ENCODE measurements around the gene NKAIN4. TPM values are rescaled to one million over a fixed set of nuclear protein-coding genes. Genes with fewer than 3 reads are reported as not detected.

Gene NKAIN4
- total RNA-seq, 2 experiments from 2014 or later: not detected

DNA sequence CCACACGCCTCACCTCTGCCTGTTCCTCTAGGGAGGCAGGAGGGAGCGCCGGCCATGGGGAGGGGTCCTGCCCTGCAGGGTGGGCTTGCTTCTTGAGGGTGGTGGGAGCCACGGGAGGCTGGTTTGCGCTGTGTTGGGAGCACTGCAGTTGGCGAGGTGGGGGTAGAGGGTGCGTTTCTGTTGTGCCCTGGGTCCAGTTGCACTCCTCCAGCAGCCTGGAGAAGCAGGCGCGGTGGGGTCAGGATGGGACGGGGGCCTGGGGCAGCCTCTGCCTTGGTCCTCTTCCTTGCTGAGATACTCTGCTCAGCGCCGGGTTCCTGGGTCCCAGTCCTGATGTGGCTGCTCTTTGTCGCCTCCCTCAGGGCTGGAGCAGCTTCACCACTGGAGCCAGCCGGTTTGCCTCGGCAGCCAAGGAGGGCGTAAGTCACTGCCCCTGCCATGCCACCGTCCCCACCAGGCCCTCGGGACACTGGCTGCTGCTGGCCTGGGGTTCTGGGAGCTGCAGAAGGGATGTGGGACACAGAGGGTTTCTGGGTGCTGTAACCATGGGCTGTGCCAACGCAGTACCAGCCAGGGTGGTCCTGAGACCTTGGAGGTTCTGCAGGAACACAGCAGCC lies 26.8 kb upstream of the NKAIN4 start:
- CTCF ChIA-PET: interaction anchor here (0.7 to 3.0 kb wide), 3 partner anchors 8 to 58 kb away, joined by 3 to 18 read pairs (median 12); partner anchors contain the start of gene COL20A1
- peaks cover 10% of the 10 kb centered on the region for H3K36me3 Mint-ChIP-seq (ENCODE audit: low read depth)
- ATAC-seq (no peak), DNase-seq (no peak)
- POLR2A ChIA-PET: interaction anchor here (1.7 kb wide), 1 partner anchor 8 kb away, joined by 4 read pairs; the partner anchor contains the start of gene ARFGAP1
- H3K9me3 Mint-ChIP-seq: no peaks in the 10 kb centered on the region
- H3K27ac Mint-ChIP-seq: no peak overlapping the region
- peaks cover 3% of the 10 kb centered on the region for H3K4me1 Mint-ChIP-seq (ENCODE audit: low read depth)
- no peak for TF ChIP-seq CTCF (IDR thresholded peaks at IDR 0.05)
- H3K27me3 Mint-ChIP-seq: no peaks in the 10 kb centered on the region
- no peak overlapping the region for H3K4me3 Mint-ChIP-seq
- intact Hi-C loops (cut with micrococcal nuclease): no loop called here

- no peak for DNase-seq
- Mint-ChIP-seq H3K36me3 (ENCODE audit: low read depth) (peaks cover 10% of the 10 kb centered on the region), H3K27me3 (no peaks in the 10 kb centered on the region), H3K4me1 (ENCODE audit: low read depth) (peaks cover 3% of the 10 kb centered on the region), H3K27ac (no peak overlapping the region), H3K4me3 (no peak overlapping the region), H3K9me3 (no peaks in the 10 kb centered on the region)
- ChIA-PET POLR2A (interaction anchor here (1.7 kb wide), 1 partner anchor 7 kb away, joined by 4 read pairs; the partner anchor contains the start of gene ARFGAP1), CTCF (interaction anchor here (2.8 to 3.0 kb wide), 2 partner anchors 11 to 57 kb away, joined by 12 to 18 read pairs; partner anchors contain the start of gene COL20A1)
- intact Hi-C loops (cut with micrococcal nuclease): no loop called here
- no peak for ATAC-seq
- TF ChIP-seq CTCF (IDR thresholded peaks at IDR 0.05): no peak
These were observed 26.1 kb upstream of the NKAIN4 start for GRCh38 chr20:63280371-63280770.

DNA sequence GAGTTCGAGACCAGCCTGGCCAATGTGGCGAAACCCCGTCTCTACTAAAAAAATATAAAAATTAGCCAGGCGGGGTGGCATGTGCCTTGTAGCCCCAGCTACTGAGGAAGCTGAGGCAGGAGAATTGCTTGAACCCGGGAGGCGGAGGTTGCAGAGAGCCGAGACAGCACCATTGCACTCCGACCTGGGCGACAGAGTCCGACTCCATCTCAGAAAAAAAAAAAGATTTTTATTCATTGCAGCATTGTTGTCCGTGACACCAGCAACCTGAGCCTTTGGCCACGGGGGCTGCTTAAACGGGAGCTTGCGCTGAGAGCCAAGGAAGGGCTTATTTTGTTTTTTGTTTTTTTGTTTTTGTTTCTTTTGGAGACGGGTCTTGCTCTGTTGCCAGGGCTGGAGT lies 25.7 kb upstream of the NKAIN4 start:
- ATAC-seq: no peak
- no peak overlapping the region for H3K4me3 Mint-ChIP-seq
- ChIA-PET POLR2A (no interaction called here), CTCF (interaction anchor here (2.8 kb wide), 1 partner anchor 57 kb away, joined by 18 read pairs; no protein-coding TSS in a partner anchor)
- no peak for DNase-seq
- H3K9me3 Mint-ChIP-seq: no peaks in the 10 kb centered on the region
- H3K27me3 Mint-ChIP-seq: no peaks in the 10 kb centered on the region
- peaks cover 6% of the 10 kb centered on the region for H3K4me1 Mint-ChIP-seq (ENCODE audit: low read depth)
- intact Hi-C loops (cut with micrococcal nuclease): no loop called here
- H3K36me3 Mint-ChIP-seq (ENCODE audit: low read depth): peaks cover 10% of the 10 kb centered on the region
- H3K27ac Mint-ChIP-seq: no peak overlapping the region
- TF ChIP-seq CTCF (IDR thresholded peaks at IDR 0.05): no peak

DNA sequence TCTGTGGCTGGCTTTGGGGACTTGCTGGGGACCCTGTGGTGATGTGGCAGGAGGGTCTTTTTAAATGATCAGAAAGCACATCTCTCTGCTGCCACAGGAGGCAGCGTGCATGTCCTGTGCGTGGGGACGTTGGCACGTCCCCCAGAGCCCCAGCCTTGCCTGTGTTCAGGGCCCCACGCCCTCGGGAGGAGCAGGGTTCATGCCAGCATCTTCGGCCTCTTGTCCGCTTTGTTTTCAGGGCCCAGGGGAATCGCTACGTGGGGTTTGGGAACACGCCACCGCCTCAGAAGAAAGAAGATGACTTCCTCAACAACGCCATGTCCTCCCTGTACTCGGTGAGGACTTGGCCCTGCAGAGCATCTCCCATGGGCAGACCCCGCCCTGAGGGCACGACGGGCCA lies 24.4 kb upstream of the NKAIN4 start:
- CTCF ChIA-PET: no interaction called here
- H3K27me3 Mint-ChIP-seq: no peaks in the 10 kb centered on the region
- no peak overlapping the region for H3K27ac Mint-ChIP-seq
- H3K9me3 Mint-ChIP-seq: no peaks in the 10 kb centered on the region
- peaks cover 10% of the 10 kb centered on the region for H3K36me3 Mint-ChIP-seq (ENCODE audit: low read depth)
- intact Hi-C loops (cut with micrococcal nuclease): no loop called here
- no peak overlapping the region for H3K4me3 Mint-ChIP-seq
- POLR2A ChIA-PET: no interaction called here
- no peak for DNase-seq
- peaks cover 14% of the 10 kb centered on the region for H3K4me1 Mint-ChIP-seq (ENCODE audit: low read depth)
- ATAC-seq: no peak
- no peak for TF ChIP-seq CTCF (IDR thresholded peaks at IDR 0.05)

DNA sequence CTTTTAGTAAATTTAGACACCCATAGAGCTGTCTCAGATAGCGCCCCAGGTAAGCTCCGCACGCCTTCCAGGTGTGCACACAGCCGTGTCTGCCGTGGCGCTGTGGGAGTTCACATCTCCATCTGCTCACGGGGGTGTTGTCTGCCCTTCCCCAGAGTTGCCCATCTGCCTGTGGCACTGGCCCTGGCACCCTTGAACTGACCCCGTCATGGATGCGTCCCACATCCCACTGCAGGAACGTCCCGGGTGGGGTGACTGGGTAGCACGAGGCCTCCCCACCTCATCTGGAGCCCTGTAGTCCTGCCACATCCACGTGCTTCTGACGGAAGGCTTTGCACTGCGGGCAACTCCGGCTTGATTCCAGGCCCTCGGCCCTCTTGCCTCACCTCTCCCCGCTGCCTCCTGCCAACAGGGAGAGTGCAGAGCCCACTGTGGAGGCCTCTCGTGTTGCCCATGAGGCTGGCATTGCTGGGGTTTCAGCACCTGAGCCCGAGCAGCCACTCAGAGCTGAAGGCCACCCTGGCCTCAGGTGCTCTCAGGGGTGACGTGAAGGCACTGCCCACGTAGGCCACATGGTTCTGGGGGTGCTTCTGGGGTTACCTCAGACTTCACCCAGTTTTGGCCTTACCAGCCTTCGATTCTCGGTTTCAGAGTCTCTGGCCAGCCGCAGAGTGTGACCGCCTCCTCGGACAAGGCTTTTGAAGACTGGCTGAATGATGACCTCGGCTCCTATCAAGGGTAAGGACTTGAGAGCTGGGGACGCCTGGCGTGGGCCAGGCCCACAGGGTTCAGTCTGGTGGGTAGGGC lies 23.4 kb upstream of the NKAIN4 start:
- Mint-ChIP-seq H3K27ac (no peak overlapping the region), H3K4me1 (ENCODE audit: low read depth) (peaks cover 16% of the 10 kb centered on the region), H3K36me3 (ENCODE audit: low read depth) (peaks cover 8% of the 10 kb centered on the region), H3K9me3 (no peaks in the 10 kb centered on the region), H3K27me3 (no peaks in the 10 kb centered on the region), H3K4me3 (no peak overlapping the region)
- intact Hi-C loops (cut with micrococcal nuclease): no loop called here
- no peak for TF ChIP-seq CTCF (IDR thresholded peaks at IDR 0.05)
- DNase-seq: no peak
- no peak for ATAC-seq
- POLR2A ChIA-PET: no interaction called here
- CTCF ChIA-PET: interaction anchor here (0.7 to 1.9 kb wide), 3 partner anchors 13 to 54 kb away, joined by 3 to 5 read pairs (median 4); no protein-coding TSS in a partner anchor
